CD14-positive monocyte (primary cell): Measurements from ENCODE around the gene SBF2. TPM values are rescaled to one million over a fixed set of nuclear protein-coding genes. Genes with fewer than 3 reads are reported as not detected.

Experiments
- DNase-seq, 3 donors: peaks; one replicate each; pipeline ENCODE4 v3.0.0-alpha.2; 2011 to 2022
- H2AFZ ChIP-seq: 2 replicates; pipeline ENCODE4 v1.6.0; 2012; ENCODE audit warnings: mild to moderate bottlenecking, low read depth, low read length, inconsistent platforms; ENCODE audit not compliant: insufficient read depth, poor library complexity, severe bottlenecking
- H3K27ac ChIP-seq, 2 donors: 1 replicate in 1 of 2; 2 replicates in 1 of 2; pipeline ENCODE4 v1.5.1; 2012 to 2013; ENCODE audit warnings: low read length in 2 of 2, control low read depth in 1 of 2, inconsistent platforms in 1 of 2, low read depth in 1 of 2, mild to moderate bottlenecking in 1 of 2
- H3K27me3 ChIP-seq, 2 donors: one replicate each; pipeline versions ENCODE4 v1.6.0 to v1.6.1; 2011 to 2013; ENCODE audit warnings: low read length in 2 of 2; ENCODE audit not compliant: control insufficient read depth in 2 of 2, insufficient read depth in 2 of 2
- H3K36me3 ChIP-seq, 2 donors: replicated peaks in 1 of 2; 1 replicate in 1 of 2; 2 replicates in 1 of 2; pipeline versions ENCODE4 v1.5.1 to v1.6.1; 2012 to 2013; ENCODE audit warnings: low read length in 2 of 2, control low read depth in 1 of 2, inconsistent platforms in 1 of 2, mild to moderate bottlenecking in 1 of 2; ENCODE audit not compliant: insufficient read depth in 2 of 2, control insufficient read depth in 1 of 2
- H3K4me1 ChIP-seq, 2 donors: 1 replicate in 1 of 2; 2 replicates in 1 of 2; pipeline versions ENCODE4 v1.5.1 to v1.6.1; 2012 to 2013; ENCODE audit warnings: low read length in 2 of 2, control low read depth in 1 of 2, inconsistent platforms in 1 of 2, mild to moderate bottlenecking in 1 of 2, moderate library complexity in 1 of 2; ENCODE audit not compliant: insufficient read depth in 2 of 2, control insufficient read depth in 1 of 2
- H3K4me2 ChIP-seq: replicated peaks from 2 replicates; pipeline ENCODE3; 2012; ENCODE audit warnings: low read length, moderate library complexity, mild to moderate bottlenecking; ENCODE audit not compliant: poor library complexity, severe bottlenecking; ENCODE audit errors: extremely low read depth
- H3K4me3 ChIP-seq, 3 experiments: fragments of 200-600 bp in 1 of 3; sonication (generic) in 1 of 3; replicated peaks in 1 of 3; 1 replicate in 2 of 3; 2 replicates in 1 of 3; pipeline ENCODE4 v1.5.1; 2011 to 2013; ENCODE audit warnings: low read length in 3 of 3, mild to moderate bottlenecking in 3 of 3, control low read depth in 2 of 3, low read depth in 2 of 3, inconsistent platforms in 1 of 3, moderate library complexity in 1 of 3
- H3K79me2 ChIP-seq: 2 replicates; pipeline ENCODE4 v1.6.0; 2012; ENCODE audit warnings: mild to moderate bottlenecking, control low read depth, inconsistent platforms, low read length, moderate library complexity; ENCODE audit not compliant: insufficient read depth
- H3K9ac ChIP-seq: 2 replicates; pipeline ENCODE4 v1.6.0; 2017; ENCODE audit warnings: low read length, mild to moderate bottlenecking; ENCODE audit not compliant: insufficient read depth, poor library complexity, severe bottlenecking
- H3K9me3 ChIP-seq, 2 donors: replicated peaks in 1 of 2; 1 replicate in 1 of 2; 2 replicates in 1 of 2; pipeline versions ENCODE4 v1.5.1 to v1.6.1; 2012 to 2013; ENCODE audit warnings: low read length in 2 of 2, control low read depth in 1 of 2; ENCODE audit not compliant: control insufficient read depth in 1 of 2, insufficient read depth in 1 of 2
- H4K20me1 ChIP-seq: 2 replicates; pipeline ENCODE4 v1.6.0; 2012; ENCODE audit warnings: mild to moderate bottlenecking, low read length, control low read depth, moderate library complexity; ENCODE audit not compliant: insufficient read depth
- H3K27ac Mint-ChIP-seq, 7 donors: one replicate each; pipeline ENCODE4 v1.8.0; 2020; ENCODE audit warnings: mild to moderate bottlenecking in 7 of 7, mixed read lengths in 7 of 7, moderate library complexity in 6 of 7, inconsistent platforms in 2 of 7
- H3K27me3 Mint-ChIP-seq, 3 donors: one replicate each; pipeline ENCODE4 v1.8.0; 2021 to 2022; ENCODE audit warnings: low read depth in 3 of 3, mild to moderate bottlenecking in 3 of 3, mixed read lengths in 3 of 3, moderate library complexity in 3 of 3, inconsistent platforms in 1 of 3
- H3K36me3 Mint-ChIP-seq, 2 donors: one replicate each; pipeline ENCODE4 v1.8.0; 2020; ENCODE audit warnings: mixed read lengths in 2 of 2, inconsistent platforms in 1 of 2, mild to moderate bottlenecking in 1 of 2
- H3K4me1 Mint-ChIP-seq: one replicate; pipeline ENCODE4 v1.8.0; 2020; ENCODE audit warnings: mild to moderate bottlenecking, mixed read lengths
- H3K4me3 Mint-ChIP-seq, 2 donors: one replicate each; pipeline ENCODE4 v1.8.0; 2020; ENCODE audit warnings: mild to moderate bottlenecking in 2 of 2, mixed read lengths in 2 of 2, moderate library complexity in 1 of 2
- H3K9me3 Mint-ChIP-seq, 7 donors: one replicate each; pipeline ENCODE4 v1.8.0; 2020 to 2022; ENCODE audit warnings: mixed read lengths in 7 of 7, mild to moderate bottlenecking in 6 of 7, moderate library complexity in 6 of 7, inconsistent platforms in 2 of 7
- WGBS: methylation state at CpG from one replicate; pipeline ENCODE4 v1.1.5; 2013; ENCODE audit warnings: missing lambda C conversion rate; ENCODE audit not compliant: insufficient coverage; 5-methylcytosine and 5-hydroxymethylcytosine counted together
- intact Hi-C, 2 donors: fragments of 100-400 bp; cut with micrococcal nuclease; formaldehyde crosslinking; loops; one replicate each; pipeline versions ENCODE4 v1.15.0 to v1.15.1; 2023
- polyA plus RNA-seq, 3 donors: library from polyadenylated mRNA; depleted of rRNA in 1 of 3; unstranded in 2 of 3; stranded (reverse) in 1 of 3; fragments of 300-500 nt in 2 of 3; fragments of >200 nt in 1 of 3; fragmentation: Illumina TruSeq in 2 of 3; gene quantifications; 1 replicate in 2 of 3; 2 replicates in 1 of 3; pipeline ENCODE4 v1.2.3, GENCODE V29; 2012 to 2021
- TF ChIP-seq, protein P1 (sequence below): fragments of 200-600 bp; IDR thresholded peaks from one replicate; pipeline ENCODE4 v1.8.0; 2022; ENCODE audit warnings: antibody characterized with exemption, mild to moderate bottlenecking

The SBF2 gene
- polyA plus RNA-seq, 3 donors, result 8.9 to 30.7 (median 16.4) TPM

DNA sequence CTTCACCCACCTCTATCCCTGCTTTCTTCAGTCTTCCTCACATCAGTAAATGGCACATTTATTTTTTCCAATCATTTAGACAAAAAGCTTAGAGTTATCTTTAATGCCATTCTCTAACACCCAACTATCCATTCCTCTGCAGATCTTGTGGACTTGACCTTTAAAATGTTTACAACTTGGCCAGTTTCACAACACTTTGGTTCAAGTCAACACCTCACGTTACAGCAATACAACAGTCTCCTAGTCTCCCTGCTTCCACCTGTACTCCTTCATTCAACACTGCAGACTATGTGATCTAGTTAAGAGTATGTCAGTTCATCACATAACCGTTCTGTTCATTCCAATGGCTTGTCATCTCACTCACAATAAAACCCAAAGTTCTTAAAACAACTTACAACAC lies 325.0 kb downstream of the SBF2 start:
- WGBS, result 60% methylated on average over 1 of the region's 2 CpGs
- intact Hi-C loops, result no loop called here

DNA sequence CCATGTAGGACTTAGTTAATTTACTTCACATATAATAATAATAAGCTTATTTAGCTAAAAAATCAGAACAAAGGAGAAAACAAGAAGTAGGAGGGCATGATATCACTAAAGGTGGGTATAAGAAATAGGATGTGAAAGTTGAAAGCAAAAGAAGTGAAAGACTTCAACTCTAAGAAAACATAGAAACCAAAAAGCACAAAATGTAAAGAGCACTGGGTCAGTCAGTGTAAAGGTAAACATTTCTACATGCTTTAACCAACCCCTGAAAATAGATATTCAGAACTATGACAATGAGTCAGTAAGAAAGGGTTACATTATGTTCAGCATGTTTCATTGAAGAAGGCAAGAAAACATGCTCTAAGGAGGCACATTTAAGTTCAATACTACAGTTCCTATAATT lies 331.3 kb downstream of the SBF2 start:
- no peaks in the 10 kb centered on the region for H3K9me3 ChIP-seq
- H4K20me1 ChIP-seq, result no peaks in the 10 kb centered on the region
- no peak overlapping the region for H3K27ac ChIP-seq
- peaks cover 36 to 68% of the 10 kb centered on the region in 2 donors for H3K36me3 ChIP-seq
- Mint-ChIP-seq H3K27me3 (peaks cover 0 to 3% (median 0%) of the 10 kb centered on the region in 3 donors), H3K9me3 (peaks cover 2 to 7% (median 4%) of the 10 kb centered on the region in 7 donors), H3K36me3 (peaks cover 59 to 67% of the 10 kb centered on the region in 2 donors), H3K27ac (no peak overlapping the region), H3K4me1 (no peaks in the 10 kb centered on the region), H3K4me3 (no peak overlapping the region)
- no peak overlapping the region for H3K4me3 ChIP-seq
- intact Hi-C loops, result no loop called here
- H3K4me2 ChIP-seq, result no peak overlapping the region
- no peak overlapping the region for H2AFZ ChIP-seq
- H3K9ac ChIP-seq, result no peak overlapping the region
- no peaks in the 10 kb centered on the region for H3K4me1 ChIP-seq
- no peak for DNase-seq
- no peaks in the 10 kb centered on the region for H3K27me3 ChIP-seq
- H3K79me2 ChIP-seq, result no peaks in the 10 kb centered on the region
- TF ChIP-seq, protein P1, sequence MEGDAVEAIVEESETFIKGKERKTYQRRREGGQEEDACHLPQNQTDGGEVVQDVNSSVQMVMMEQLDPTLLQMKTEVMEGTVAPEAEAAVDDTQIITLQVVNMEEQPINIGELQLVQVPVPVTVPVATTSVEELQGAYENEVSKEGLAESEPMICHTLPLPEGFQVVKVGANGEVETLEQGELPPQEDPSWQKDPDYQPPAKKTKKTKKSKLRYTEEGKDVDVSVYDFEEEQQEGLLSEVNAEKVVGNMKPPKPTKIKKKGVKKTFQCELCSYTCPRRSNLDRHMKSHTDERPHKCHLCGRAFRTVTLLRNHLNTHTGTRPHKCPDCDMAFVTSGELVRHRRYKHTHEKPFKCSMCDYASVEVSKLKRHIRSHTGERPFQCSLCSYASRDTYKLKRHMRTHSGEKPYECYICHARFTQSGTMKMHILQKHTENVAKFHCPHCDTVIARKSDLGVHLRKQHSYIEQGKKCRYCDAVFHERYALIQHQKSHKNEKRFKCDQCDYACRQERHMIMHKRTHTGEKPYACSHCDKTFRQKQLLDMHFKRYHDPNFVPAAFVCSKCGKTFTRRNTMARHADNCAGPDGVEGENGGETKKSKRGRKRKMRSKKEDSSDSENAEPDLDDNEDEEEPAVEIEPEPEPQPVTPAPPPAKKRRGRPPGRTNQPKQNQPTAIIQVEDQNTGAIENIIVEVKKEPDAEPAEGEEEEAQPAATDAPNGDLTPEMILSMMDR, result no peak

More for the DNA sequence above, 325.0 kb downstream of the SBF2 start:
- Mint-ChIP-seq H3K4me3 (no peak overlapping the region), H3K36me3 (peaks cover 23 to 26% of the 10 kb centered on the region in 2 donors), H3K27ac (no peak overlapping the region), H3K9me3 (no peaks in the 10 kb centered on the region), H3K4me1 (no peaks in the 10 kb centered on the region), H3K27me3 (no peaks in the 10 kb centered on the region)
- no peaks in the 10 kb centered on the region for H3K79me2 ChIP-seq
- DNase-seq, result no peak
- TF ChIP-seq, protein P1, result no peak
- no peak overlapping the region for H3K9ac ChIP-seq
- peaks cover 6 to 36% of the 10 kb centered on the region in 2 donors for H3K36me3 ChIP-seq
- H3K27me3 ChIP-seq, result no peaks in the 10 kb centered on the region
- no peak overlapping the region for H2AFZ ChIP-seq
- no peak overlapping the region for H3K27ac ChIP-seq
- no peak overlapping the region for H3K4me3 ChIP-seq
- H3K9me3 ChIP-seq, result no peaks in the 10 kb centered on the region
- no peak overlapping the region for H3K4me2 ChIP-seq
- H3K4me1 ChIP-seq, result no peaks in the 10 kb centered on the region
- no peaks in the 10 kb centered on the region for H4K20me1 ChIP-seq
